OCI-LY1 (cell line): ENCODE results near the gene ADAD2.

Experiments used
- CTCF ChIP-seq: fragments of 200-600 bp; sonication (generic), shearing (Covaris generic); IDR thresholded peaks from 2 replicates; pipeline ENCODE4 v1.5.1; 2017; ENCODE audit warnings: mild to moderate bottlenecking, antibody characterized with exemption, low read length, moderate library complexity, mixed read lengths
- EZH2 ChIP-seq: fragments of 200-600 bp; sonication (generic), shearing (Covaris generic); IDR thresholded peaks from 2 replicates; pipeline ENCODE4 v1.8.0; 2017; ENCODE audit warnings: borderline replicate concordance, mixed run types, mild to moderate bottlenecking, antibody characterized with exemption, low read length, moderate library complexity, mixed read lengths

DNA sequence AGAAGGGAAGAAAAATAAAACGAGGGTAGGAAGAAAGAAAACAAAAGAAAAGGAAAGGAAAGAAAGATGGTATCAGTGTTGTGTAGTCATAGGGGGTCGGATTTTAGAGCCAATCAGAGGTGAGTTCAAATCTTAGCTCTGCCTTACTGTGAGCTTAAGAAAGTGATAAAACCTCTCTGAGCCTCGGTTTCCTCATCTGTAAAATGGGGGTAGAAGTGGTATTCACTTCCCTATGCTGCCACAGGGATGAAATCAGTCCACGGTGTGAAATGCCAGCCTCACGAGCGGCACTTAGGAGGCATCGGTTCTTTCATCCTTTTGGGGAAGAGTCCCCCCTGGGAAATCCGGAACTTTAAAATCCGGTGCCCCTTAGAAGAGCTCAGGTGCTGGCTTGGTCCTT, 42.8 kb downstream of the ADAD2 start:
- no peak for TF ChIP-seq CTCF
- no peak for TF ChIP-seq EZH2
